ENCODE measurements around the gene ENPEP.

DNA sequence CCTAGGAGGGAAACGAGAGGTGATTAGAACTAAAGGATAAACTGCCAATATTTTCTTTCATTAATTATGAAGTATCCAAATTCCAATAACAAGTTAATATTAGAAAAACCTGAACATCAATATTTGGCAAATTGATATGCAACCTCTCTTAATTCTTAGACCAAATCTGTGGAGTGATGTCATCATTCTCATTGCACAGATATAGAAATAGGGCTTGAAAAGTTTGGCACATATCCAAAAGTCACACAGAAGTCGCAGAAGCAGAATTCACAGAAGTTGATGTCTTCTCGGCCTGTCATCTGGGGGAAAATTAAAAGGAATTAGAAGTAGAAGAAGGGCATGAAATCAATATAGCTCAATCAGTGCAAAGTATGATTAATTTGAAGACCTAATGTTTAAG lies 36.9 kb downstream of the ENPEP start:
- TF ChIP-seq POLR2AphosphoS5 (IDR thresholded peaks at IDR 0.05; ENCODE audit: low read depth, low read length), result no peak
- TF ChIP-seq POLR2A (IDR thresholded peaks at IDR 0.05; ENCODE audit: low read depth, low read length), result no peak
- no peak for TF ChIP-seq TAF1 (IDR thresholded peaks at IDR 0.05; ENCODE audit: borderline replicate concordance, low read depth, low read length)

All from GM12892 (cell line).